GM11168 (cell line): ENCODE results near the gene TMEM139.

Experiments
- in situ Hi-C: fragments of 300-500 bp; cut with MboI; formaldehyde crosslinking; loops from one replicate; pipeline ENCODE4 v1.12.0; 2022; ENCODE audit warnings: low sequenced_read_pairs; ENCODE audit not compliant: unreplicated experiment

TMEM139 gene

DNA sequence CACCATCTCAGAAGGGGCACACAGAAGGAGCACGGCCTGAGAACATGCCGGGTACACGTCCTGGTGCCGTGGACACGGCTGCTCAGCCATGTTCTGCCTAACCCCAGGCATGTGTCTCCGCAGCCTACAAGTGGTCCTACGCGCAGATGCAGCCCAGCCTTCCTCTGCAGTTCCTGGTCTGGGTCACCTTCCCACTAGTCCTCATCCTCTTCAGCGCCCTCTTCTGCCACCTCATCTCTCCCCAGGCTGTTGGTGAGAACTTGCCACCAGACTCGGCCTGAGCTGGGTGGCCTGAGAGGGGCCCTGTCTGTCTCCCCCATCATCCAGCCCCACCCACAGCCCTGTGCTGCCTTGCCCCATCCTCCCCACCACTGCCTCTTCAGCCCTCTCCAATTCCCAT lies 36.5 kb downstream of the TMEM139 start:
- in situ Hi-C loops: no loop called here

DNA sequence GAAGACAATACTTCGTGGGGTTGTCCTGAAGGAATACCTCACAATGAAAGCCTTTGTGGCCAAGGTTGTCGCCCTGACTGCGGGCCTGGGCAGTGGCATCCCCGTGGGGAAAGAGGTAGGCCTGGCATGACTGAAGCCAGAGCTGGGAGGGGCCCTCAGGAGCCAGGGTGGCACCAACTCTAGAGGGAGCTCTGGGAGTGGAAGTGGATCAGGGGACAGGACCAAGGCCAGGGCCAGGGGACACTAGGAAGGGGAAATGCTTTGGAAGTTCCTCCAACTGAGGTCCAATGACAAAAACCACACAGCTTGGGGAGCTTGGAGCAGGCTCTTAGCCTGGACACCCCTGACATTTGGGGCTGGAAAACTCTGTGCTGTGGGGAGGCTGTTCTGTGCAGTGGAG lies 37.0 kb downstream of the TMEM139 start:
- in situ Hi-C loops: no loop called here

DNA sequence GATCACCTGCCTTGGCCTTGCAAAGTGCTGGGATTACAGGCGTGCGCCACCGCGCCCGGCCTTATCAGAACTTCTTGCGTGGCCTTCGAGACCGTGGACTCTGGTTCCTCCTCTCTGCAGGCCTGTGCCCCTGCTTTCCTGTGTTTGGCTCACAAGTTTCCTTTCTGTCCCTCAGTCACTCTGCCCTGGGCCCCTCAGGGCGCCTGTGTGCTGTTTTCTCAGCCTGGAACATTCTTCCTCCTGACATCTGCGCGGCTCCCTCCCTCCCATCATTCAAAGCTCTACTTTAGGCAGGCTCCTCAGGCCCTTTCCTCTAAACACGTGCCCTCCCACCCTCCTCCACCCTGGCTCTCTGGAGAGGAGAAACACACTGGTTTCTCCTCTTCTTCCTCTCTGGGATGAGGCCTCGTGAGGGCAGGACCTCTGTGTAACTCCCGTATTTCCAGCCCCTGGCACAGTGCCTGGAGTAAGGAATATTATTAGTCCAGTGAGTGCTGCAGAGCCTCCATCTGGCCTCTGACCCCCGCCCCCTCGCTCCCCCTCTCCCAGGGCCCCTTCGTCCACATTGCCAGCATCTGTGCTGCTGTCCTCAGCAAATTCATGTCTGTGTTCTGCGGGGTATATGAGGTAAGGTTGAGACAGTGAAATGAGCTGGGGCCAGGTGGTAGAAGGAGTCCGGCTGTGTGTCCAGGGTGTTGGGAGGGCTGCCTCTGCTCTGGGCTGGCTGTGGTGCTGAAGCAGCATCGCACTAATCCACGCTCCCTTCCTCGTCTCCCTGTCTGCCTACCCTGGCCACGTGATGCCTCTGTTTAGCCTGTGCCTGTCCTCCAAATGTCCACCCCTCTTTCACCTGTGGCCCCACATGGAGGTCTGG lies 38.2 kb downstream of the TMEM139 start:
- in situ Hi-C loops: no loop called here

DNA sequence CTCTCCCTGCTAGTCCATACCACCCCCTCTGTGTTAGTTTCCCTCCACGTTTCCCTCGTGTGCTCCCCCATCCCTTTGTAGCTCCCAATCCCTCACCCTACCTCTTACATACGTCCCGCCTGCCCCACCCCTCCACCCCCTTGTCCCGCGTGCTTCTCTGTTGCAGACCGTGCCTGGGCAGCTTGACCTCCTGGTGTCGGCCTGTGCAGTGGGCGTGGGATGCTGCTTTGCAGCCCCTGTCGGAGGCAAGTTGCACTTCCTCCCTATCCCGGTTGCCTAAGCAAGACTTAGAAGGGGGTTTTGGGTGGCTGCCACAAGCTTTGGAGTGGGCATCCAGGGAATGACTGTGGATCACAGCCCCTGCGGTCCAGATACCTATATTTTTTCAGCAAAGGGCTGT lies 38.9 kb downstream of the TMEM139 start:
- in situ Hi-C loops: no loop called here

DNA sequence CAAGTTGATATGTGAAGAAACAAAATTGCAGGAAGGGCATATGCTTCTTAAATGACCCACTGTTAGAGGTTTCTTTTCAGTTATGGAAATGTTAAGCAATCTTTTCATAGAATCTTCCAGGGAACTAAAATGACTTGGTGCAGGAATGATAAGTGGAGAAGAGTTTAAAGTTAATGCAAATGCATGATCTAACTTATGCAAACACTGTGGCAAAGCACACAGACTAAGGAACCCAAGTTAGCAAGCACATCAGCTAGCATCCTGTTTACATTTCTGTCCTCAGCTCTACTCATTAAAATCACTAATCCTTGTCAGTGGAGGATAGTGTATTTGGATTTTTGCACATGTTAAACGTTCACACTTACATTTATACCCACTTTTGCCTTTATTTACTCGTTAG lies 40.5 kb downstream of the TMEM139 start:
- in situ Hi-C loops: no loop called here

DNA sequence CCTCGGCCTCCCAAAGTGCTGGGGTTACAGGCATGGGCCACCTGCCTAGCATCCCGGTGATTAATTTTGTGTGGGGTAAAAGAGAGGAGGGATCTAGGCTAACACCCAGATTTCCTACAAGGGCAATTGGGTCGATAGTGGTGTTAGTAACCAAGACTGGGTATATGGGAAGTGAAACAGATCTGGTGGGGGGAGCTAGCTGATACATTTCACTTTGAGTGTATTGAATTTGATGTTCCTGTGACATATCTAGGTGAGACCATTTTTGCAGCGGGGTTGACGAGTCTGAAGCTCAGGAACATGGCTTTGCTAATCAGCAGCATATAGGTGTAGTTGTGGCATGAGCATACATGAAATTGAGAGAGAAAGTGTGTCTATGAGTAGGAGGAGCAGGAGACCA lies 43.1 kb downstream of the TMEM139 start:
- in situ Hi-C loops: no loop called here

DNA sequence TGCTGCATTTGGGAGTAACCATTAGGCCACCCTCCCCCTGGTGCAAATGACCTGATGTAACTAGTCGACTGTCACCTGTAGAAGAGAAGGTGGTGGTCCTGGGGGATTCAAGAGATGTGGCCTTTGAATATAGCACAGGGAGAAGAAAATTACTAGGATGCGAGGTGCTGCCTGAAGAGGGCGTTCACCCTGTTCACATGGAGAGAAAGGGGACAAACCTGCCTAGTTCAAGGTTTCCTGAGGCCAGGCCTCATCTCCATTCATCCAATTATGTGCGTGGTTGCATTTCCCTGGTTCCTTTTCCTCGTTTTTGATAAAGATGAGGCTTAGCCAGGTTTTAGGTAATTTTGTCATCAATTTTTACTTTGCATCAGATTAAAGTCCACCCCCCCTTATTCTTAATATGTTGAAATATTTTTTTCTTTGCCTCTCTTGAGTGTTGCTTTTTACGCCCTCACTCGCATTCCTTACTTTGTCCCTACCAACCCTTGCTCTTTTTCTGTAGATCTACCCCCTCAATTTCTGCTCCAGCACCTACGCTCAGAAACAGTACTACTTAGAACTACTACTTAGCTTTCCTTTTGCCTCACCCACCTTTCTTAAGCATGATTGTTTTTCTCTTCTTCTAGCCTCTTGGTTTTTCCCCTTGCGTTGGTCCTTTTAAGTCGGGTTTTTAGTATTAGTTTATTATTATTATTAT lies 44.9 kb downstream of the TMEM139 start:
- in situ Hi-C loops: no loop called here

DNA sequence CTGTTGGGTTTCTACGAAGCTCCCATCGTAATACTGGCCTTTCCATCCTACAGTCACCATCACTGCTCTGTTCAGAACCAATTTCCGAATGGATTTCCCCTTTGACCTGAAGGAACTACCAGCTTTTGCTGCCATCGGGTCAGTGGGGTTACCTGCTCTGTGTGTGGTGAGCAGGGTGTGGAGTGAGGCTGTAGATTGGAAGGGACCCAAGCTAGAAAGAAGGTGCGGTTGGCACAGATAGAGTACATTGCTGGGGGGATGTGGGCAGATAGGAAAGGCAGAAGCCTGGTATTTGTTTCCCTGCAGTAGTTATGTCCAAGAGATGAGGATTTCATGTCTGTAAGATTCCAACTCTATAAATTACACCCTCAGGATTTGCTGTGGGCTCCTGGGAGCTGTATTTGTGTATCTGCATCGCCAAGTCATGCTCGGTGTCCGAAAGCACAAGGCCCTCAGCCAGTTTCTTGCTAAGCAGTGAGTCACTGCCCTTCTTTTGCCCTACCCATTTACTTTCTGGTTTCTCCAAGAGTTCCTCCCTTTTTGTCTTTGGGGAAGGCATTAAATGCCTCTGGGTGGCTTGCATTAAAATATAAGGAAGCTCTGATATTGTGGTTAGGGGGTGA lies 46.5 kb downstream of the TMEM139 start:
- in situ Hi-C loops: no loop called here

DNA sequence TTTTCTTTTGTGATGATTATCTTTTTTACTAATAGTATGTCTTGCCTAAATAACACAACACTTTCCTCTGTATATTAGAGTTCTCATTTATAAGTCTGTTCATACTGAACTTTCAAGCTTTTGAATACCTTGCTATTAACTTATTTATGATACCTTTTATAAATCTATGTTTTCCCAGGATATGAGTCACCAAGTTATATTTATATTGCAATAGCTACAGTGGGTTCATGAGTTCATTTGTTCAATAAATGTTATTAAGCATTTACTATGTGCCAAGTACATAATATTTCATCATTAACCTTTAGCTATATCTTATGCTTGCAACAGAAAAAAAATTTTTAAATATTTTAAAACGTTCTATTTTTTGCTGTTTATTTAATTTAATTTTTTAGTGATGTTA lies 49.5 kb downstream of the TMEM139 start:
- in situ Hi-C loops: no loop called here

DNA sequence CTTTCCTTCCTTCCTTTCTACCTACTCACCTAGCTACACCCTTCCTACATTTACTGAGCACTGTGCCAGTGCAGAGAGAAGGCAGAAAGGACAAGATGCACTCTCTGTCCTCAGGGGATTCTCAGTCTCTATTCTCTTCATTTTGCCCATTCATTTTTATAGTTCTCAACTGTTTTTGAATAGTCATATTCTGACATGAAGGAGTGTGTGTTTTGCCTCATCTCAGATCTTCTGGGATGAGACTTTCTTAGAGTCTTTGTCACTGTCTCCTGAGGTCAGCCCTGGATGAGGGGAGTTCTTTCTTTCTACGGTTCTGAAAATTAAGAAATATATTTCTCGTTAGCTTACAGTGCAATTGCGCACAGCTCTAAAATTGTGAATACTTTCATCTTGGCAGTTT lies 52.5 kb downstream of the TMEM139 start:
- in situ Hi-C loops: no loop called here
